GM23248 (cell line): ENCODE data around the gene KRT13. TPM values are rescaled to one million over a fixed set of nuclear protein-coding genes. Genes with fewer than 3 reads are reported as not detected.
"Not testable (repeated sequence)": the region's sequence is repeated elsewhere in the genome, so short reads cannot be mapped to it uniquely, and the experiment has no call there.

Experiments used
- DNase-seq: peaks from one replicate; pipeline ENCODE4 v3.0.0-alpha.2; 2015
- H2AFZ ChIP-seq: fragments of 200-600 bp; sonication (generic); 2 replicates; pipeline ENCODE4 v1.6.1; 2016; ENCODE audit warnings: antibody characterized with exemption
- H3F3A ChIP-seq: fragments of 200-600 bp; sonication (generic); 2 replicates; pipeline ENCODE4 v1.6.1; 2016; ENCODE audit warnings: mild to moderate bottlenecking, antibody characterized with exemption, mixed run types; ENCODE audit not compliant: insufficient read depth
- H3K27ac ChIP-seq: fragments of 200-600 bp; sonication (generic); 2 replicates; pipeline ENCODE4 v1.5.1; 2016; ENCODE audit warnings: mild to moderate bottlenecking
- H3K27me3 ChIP-seq: fragments of 200-600 bp; sonication (generic); replicated peaks from 2 replicates; pipeline ENCODE4 v1.6.1; 2016; ENCODE audit warnings: mild to moderate bottlenecking; ENCODE audit not compliant: insufficient read depth
- H3K36me3 ChIP-seq: fragments of 200-600 bp; sonication (generic); 2 replicates; pipeline ENCODE4 v1.6.1; 2016; ENCODE audit warnings: low read depth, mild to moderate bottlenecking
- H3K4me1 ChIP-seq: fragments of 200-600 bp; sonication (generic); 2 replicates; pipeline ENCODE4 v1.6.1; 2016; ENCODE audit warnings: mild to moderate bottlenecking; ENCODE audit not compliant: insufficient read depth
- H3K4me2 ChIP-seq: fragments of 200-600 bp; sonication (generic); one replicate; pipeline ENCODE4 v1.6.1; 2016; ENCODE audit warnings: mild to moderate bottlenecking; ENCODE audit not compliant: unreplicated experiment
- H3K4me3 ChIP-seq: fragments of 200-600 bp; sonication (generic); 2 replicates; pipeline ENCODE4 v1.5.1; 2016; ENCODE audit warnings: mild to moderate bottlenecking
- H3K79me2 ChIP-seq: fragments of 200-600 bp; sonication (generic); 2 replicates; pipeline ENCODE4 v1.6.1; 2016; ENCODE audit warnings: mild to moderate bottlenecking; ENCODE audit not compliant: insufficient read depth
- H3K9ac ChIP-seq: fragments of 200-600 bp; sonication (generic); 2 replicates; pipeline ENCODE4 v1.6.1; 2016; ENCODE audit warnings: mild to moderate bottlenecking
- H3K9me2 ChIP-seq: fragments of 200-600 bp; sonication (generic); 2 replicates; pipeline ENCODE4 v1.6.1; 2016; ENCODE audit warnings: mixed run types, mild to moderate bottlenecking, moderate library complexity; ENCODE audit not compliant: insufficient read depth
- H3K9me3 ChIP-seq: fragments of 200-600 bp; sonication (generic); one replicate; pipeline ENCODE4 v1.6.1; 2017; ENCODE audit warnings: low read depth
- H4K20me1 ChIP-seq: fragments of 200-600 bp; sonication (generic); 2 replicates; pipeline ENCODE4 v1.6.0; 2016; ENCODE audit not compliant: insufficient read depth
- EZH2 ChIP-seq: fragments of 200-600 bp; sonication (generic); IDR thresholded peaks from 2 replicates; pipeline ENCODE4 v1.6.1; 2018; ENCODE audit warnings: antibody characterized with exemption, mild to moderate bottlenecking; ENCODE audit not compliant: insufficient read depth, poor library complexity, severe bottlenecking
- EZH2phosphoT487 ChIP-seq: fragments of 200-600 bp; sonication (generic); IDR thresholded peaks from 2 replicates; pipeline ENCODE4 v1.6.1; 2018; ENCODE audit warnings: antibody characterized with exemption, moderate library complexity, mild to moderate bottlenecking, low read depth; ENCODE audit not compliant: insufficient read depth
- WGBS, 2 experiments: methylation state at CpG; one replicate each; pipeline ENCODE4 v1.1.6; 2015 to 2017; ENCODE audit warnings: low lambda C conversion rate in 2 of 2, low coverage in 1 of 2; ENCODE audit errors: missing lambda C conversion rate in 2 of 2; 5-methylcytosine and 5-hydroxymethylcytosine counted together
- in situ Hi-C: fragments of 300-500 bp; cut with MboI; formaldehyde crosslinking; loops from 2 replicates; pipeline ENCODE4 v1.15.0; 2020
- polyA plus RNA-seq: library from polyadenylated mRNA; unstranded; fragments of >200 nt; fragmentation: Nextera tagmentation; extraction: Ambion mirVana; gene quantifications from 2 replicates; pipeline ENCODE4 v1.2.1, GENCODE V29; 2016
- total RNA-seq: library from RNA; depleted of rRNA; stranded (reverse); fragments of >200 nt; shearing (Covaris generic); gene quantifications from 2 replicates; pipeline ENCODE4 v1.2.3, GENCODE V29; 2014

Gene KRT13
- total and polyA plus RNA-seq, 2 experiments from 2014 or later: not detected

- Histone ChIP-seq H3K4me1 (peaks cover 16% of the 10 kb centered on the region), H3K9ac (peak overlapping the region; percentile 31; the same call in 1 of the 2 replicates), H3K36me3 (no peaks in the 10 kb centered on the region), H3K9me2 (no peaks in the 10 kb centered on the region), H3F3A (peaks cover 7% of the 10 kb centered on the region; the same call in 1 of the 2 replicates), H4K20me1 (no peaks in the 10 kb centered on the region), H3K9me3 (no peaks in the 10 kb centered on the region), H2AFZ (peak overlapping the region; percentile 24; the same call in 1 of the 2 replicates), H3K4me2 (no peak overlapping the region), H3K79me2 (no peaks in the 10 kb centered on the region), H3K27me3 (no peaks in the 10 kb centered on the region), H3K27ac (peak overlapping the region; percentile 44), H3K4me3 (no peak overlapping the region)
- in situ Hi-C loops: no loop called here
- WGBS, 2 experiments: 82 to 84% methylated on average over 9 of the region's 9 CpGs
- TF ChIP-seq EZH2phosphoT487: no peak
- TF ChIP-seq EZH2: no peak
- no peak for DNase-seq
These were observed 42.0 kb upstream of the KRT13 start for GRCh38 chr17:41547378-41547841.

DNA sequence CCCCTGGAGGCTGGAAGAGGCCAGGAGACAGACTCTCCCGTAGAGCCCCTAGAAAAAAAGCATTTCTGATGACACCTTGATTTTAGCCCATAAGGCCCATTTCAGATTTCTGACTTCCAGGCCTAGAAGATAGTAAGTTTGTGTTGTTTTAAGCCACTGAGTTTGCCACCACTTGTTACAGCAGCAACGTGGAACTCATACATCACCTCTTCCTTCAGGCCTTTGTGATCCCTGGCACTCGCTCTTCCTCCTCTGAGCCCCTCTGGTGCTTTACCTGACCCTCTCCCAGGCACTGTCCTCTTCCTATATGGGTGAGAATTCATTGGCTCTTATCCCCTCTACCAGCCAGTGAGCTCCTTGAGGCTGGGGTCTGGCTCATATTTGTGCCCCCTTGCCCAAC, 41.4 kb upstream of the KRT13 start:
- no peak overlapping the region for H2AFZ ChIP-seq
- in situ Hi-C loops: no loop called here
- no peaks in the 10 kb centered on the region for H3K36me3 ChIP-seq
- no peaks in the 10 kb centered on the region for H3K9me3 ChIP-seq
- H3K4me1 ChIP-seq: peaks cover 16% of the 10 kb centered on the region
- H3K9me2 ChIP-seq: no peaks in the 10 kb centered on the region
- no peaks in the 10 kb centered on the region for H4K20me1 ChIP-seq
- WGBS, 2 experiments: 98% methylated on average over 3 of the region's 3 CpGs
- TF ChIP-seq EZH2 (no peak), EZH2phosphoT487 (no peak)
- H3K4me3 ChIP-seq: no peak overlapping the region
- no peak overlapping the region for H3K9ac ChIP-seq
- no peaks in the 10 kb centered on the region for H3K27me3 ChIP-seq
- no peaks in the 10 kb centered on the region for H3K79me2 ChIP-seq
- no peak overlapping the region for H3K4me2 ChIP-seq
- peaks cover 7% of the 10 kb centered on the region; the same call in 1 of the 2 replicates for H3F3A ChIP-seq
- no peak for DNase-seq
- H3K27ac ChIP-seq: no peak overlapping the region

- Histone ChIP-seq H3K4me2 (no peak overlapping the region), H3K4me1 (peaks cover 16% of the 10 kb centered on the region), H3K9me3 (no peaks in the 10 kb centered on the region), H3K9me2 (no peaks in the 10 kb centered on the region), H4K20me1 (no peaks in the 10 kb centered on the region), H3K27ac (no peak overlapping the region), H2AFZ (no peak overlapping the region), H3K4me3 (no peak overlapping the region), H3F3A (peaks cover 7% of the 10 kb centered on the region; the same call in 1 of the 2 replicates), H3K36me3 (no peaks in the 10 kb centered on the region), H3K27me3 (no peaks in the 10 kb centered on the region), H3K9ac (no peak overlapping the region), H3K79me2 (no peaks in the 10 kb centered on the region)
- TF ChIP-seq EZH2: no peak
- WGBS, 2 experiments: 81 to 82% methylated on average over 13 of the region's 13 CpGs
- no peak for DNase-seq
- in situ Hi-C loops: no loop called here
These were observed 40.5 kb upstream of the KRT13 start for GRCh38 chr17:41545829-41546410.

- H3K27ac ChIP-seq: no peak overlapping the region
- H3K9ac ChIP-seq: no peak overlapping the region
- H3K27me3 ChIP-seq: no peaks in the 10 kb centered on the region
- in situ Hi-C loops: no loop called here
- H3K79me2 ChIP-seq: no peaks in the 10 kb centered on the region
- no peaks in the 10 kb centered on the region for H3K9me2 ChIP-seq
- TF ChIP-seq EZH2 (no peak), EZH2phosphoT487 (no peak)
- no peak overlapping the region for H3K4me3 ChIP-seq
- H3F3A ChIP-seq: peaks cover 7% of the 10 kb centered on the region; the same call in 1 of the 2 replicates
- H3K9me3 ChIP-seq: no peaks in the 10 kb centered on the region
- no peak overlapping the region for H2AFZ ChIP-seq
- no peaks in the 10 kb centered on the region for H4K20me1 ChIP-seq
- no peak overlapping the region for H3K4me2 ChIP-seq
- H3K4me1 ChIP-seq: peaks cover 16% of the 10 kb centered on the region
- DNase-seq: no peak
- no peaks in the 10 kb centered on the region for H3K36me3 ChIP-seq
- 94 to 97% methylated on average over 5 of the region's 5 CpGs for WGBS, 2 experiments
These were observed 39.5 kb upstream of the KRT13 start for GRCh38 chr17:41544935-41545334.

DNA sequence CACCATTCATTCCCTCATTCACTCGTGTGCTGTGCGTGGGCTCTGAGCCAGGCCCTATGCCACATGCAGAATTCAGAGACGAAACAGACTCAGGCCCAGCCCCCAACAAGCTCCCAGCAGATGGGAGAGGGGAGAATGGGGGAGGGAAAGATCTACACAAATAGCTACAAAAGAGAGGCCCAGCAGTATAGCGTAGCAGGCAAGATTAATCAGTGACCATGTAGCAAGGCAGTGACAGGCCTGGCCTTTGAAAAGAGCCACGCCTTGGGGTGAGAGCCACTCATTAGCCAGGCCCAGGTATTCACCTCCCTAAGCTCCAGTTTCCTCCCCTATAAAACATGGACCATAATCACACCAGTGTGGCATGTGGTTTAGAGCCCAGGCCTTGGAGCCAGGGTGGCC, 39.1 kb upstream of the KRT13 start:
- H3K4me3 ChIP-seq: no peak overlapping the region
- DNase-seq: no peak
- no peak overlapping the region for H2AFZ ChIP-seq
- TF ChIP-seq EZH2 (no peak), EZH2phosphoT487 (no peak)
- H3K9me3 ChIP-seq: no peaks in the 10 kb centered on the region
- H3K9me2 ChIP-seq: no peaks in the 10 kb centered on the region
- H3K79me2 ChIP-seq: no peaks in the 10 kb centered on the region
- no peak overlapping the region for H3K4me2 ChIP-seq
- peaks cover 16% of the 10 kb centered on the region for H3K4me1 ChIP-seq
- in situ Hi-C loops: no loop called here
- no peaks in the 10 kb centered on the region for H3K27me3 ChIP-seq
- H3K36me3 ChIP-seq: no peaks in the 10 kb centered on the region
- peaks cover 7% of the 10 kb centered on the region; the same call in 1 of the 2 replicates for H3F3A ChIP-seq
- no peaks in the 10 kb centered on the region for H4K20me1 ChIP-seq
- H3K9ac ChIP-seq: no peak overlapping the region
- H3K27ac ChIP-seq: no peak overlapping the region
- 44 to 47% methylated on average over 5 of the region's 5 CpGs for WGBS, 2 experiments

DNA sequence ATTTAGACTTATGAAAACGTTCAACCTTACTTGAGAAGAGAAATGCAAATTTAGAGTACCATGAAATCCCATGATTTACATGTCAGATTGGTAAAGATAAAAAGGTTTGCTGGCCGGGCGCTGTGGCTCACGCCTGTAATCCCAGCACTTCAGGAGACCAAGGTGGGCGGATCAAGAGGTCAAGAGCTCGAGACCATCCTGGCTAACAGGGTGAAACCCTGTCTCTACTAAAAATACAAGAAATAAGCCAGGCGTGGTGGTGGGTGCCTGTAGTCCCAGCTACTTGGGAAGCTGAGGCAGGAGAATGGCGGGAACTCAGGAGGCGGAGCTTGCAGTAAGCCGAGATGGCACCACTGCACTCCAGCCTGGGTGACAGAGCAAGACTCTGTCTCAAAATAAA, 37.4 kb upstream of the KRT13 start:
- DNase-seq, H3K4me3 ChIP-seq, H3K79me2 ChIP-seq, H3K36me3 ChIP-seq, H3K9ac ChIP-seq, H3F3A ChIP-seq, H3K27me3 ChIP-seq, in situ Hi-C loops, H3K4me2 ChIP-seq, H3K9me2 ChIP-seq, H2AFZ ChIP-seq, H3K9me3 ChIP-seq, H4K20me1 ChIP-seq, H3K27ac ChIP-seq: not testable (repeated sequence)
- 87 to 88% methylated on average over 10 of the region's 10 CpGs for WGBS, 2 experiments
- H3K4me1 ChIP-seq: peaks cover 15% of the 10 kb centered on the region
